K562 (cell line): Measurements from ENCODE around the gene HOXB6. TPM values are rescaled to one million over a fixed set of nuclear protein-coding genes. Genes with fewer than 3 reads are reported as not detected.

Experiments used
- E2F4 ChIP-seq: sonication (generic); formaldehyde crosslinking; IDR thresholded peaks from 2 replicates; pipeline ENCODE4 v1.8.0; 2022; ENCODE audit warnings: mild to moderate bottlenecking, low read depth, missing genetic modification reagents
- ESRRB ChIP-seq: fragments of 250-450 bp; sonication (Bioruptor Pico); IDR thresholded peaks from 2 replicates; pipeline ENCODE4 v1.5.0; 2020; ENCODE audit warnings: mild to moderate bottlenecking, moderate library complexity, borderline replicate concordance
- HNRNPUL1 ChIP-seq: fragments of 200-400 bp; formaldehyde crosslinking; IDR thresholded peaks from 2 replicates; pipeline ENCODE4 v1.6.1; 2017; ENCODE audit warnings: low read length
- HSF4 ChIP-seq: fragments of 250-450 bp; sonication (Bioruptor Pico); IDR thresholded peaks from 2 replicates; pipeline ENCODE4 v2.1.2; 2022; ENCODE audit warnings: mild to moderate bottlenecking, moderate library complexity, borderline replicate concordance
- MCM3 ChIP-seq: fragments of 450-650 bp; IDR thresholded peaks from 2 replicates; pipeline ENCODE4 v1.6.1; 2016
- MLLT1 ChIP-seq, 2 experiments: fragments of 450-650 bp; IDR thresholded peaks; 2 replicates each; pipeline ENCODE4 v1.6.1; 2016
- RBM39 ChIP-seq: fragments of 200-400 bp; formaldehyde crosslinking; optimal IDR thresholded peaks from 2 replicates; pipeline ENCODE3; 2018; ENCODE audit warnings: low read depth, low read length
- SMARCA5 ChIP-seq: fragments of 450-650 bp; IDR thresholded peaks from 2 replicates; pipeline ENCODE4 v1.6.1; 2016
- XRCC3 ChIP-seq: fragments of 450-650 bp; IDR thresholded peaks from 2 replicates; pipeline ENCODE4 v1.6.1; 2017; ENCODE audit warnings: mild to moderate bottlenecking, moderate library complexity
- ZFP91 ChIP-seq: sonication (generic); formaldehyde crosslinking; IDR thresholded peaks from 2 replicates; pipeline ENCODE4 v1.8.0; 2022; ENCODE audit warnings: mild to moderate bottlenecking, missing genetic modification reagents
- ZNF263 ChIP-seq: sonication (generic); formaldehyde crosslinking; IDR thresholded peaks from 2 replicates; pipeline ENCODE4 v1.8.0; 2022; ENCODE audit warnings: mild to moderate bottlenecking, missing genetic modification reagents, borderline replicate concordance
- ZNF407 ChIP-seq: fragments of 450-650 bp; IDR thresholded peaks from 2 replicates; pipeline ENCODE4 v1.6.1; 2016; ENCODE audit warnings: low read depth
- polyA plus RNA-seq, 8 experiments: library from polyadenylated mRNA; depleted of rRNA in 4 of 8; stranded (reverse) in 5 of 8; unstranded in 3 of 8; fragments of >200 nt; fragmentation: Nextera tagmentation in 2 of 8; fragmentation: Illumina TruSeq in 1 of 8; extraction: Ambion mirVana in 2 of 8; extraction: Trizol in 1 of 8; gene quantifications; 2 replicates each; pipeline versions ENCODE4 v1.2.1 to v1.2.3, GENCODE V29; 2011 to 2014; ENCODE audit warnings: inconsistent platforms in 1 of 8, missing spikeins in 1 of 8
- total RNA-seq, 7 experiments: library from RNA; depleted of rRNA in 6 of 7; stranded (reverse); fragments of >200 nt in 6 of 7; fragmentation: Illumina TruSeq in 2 of 7; extraction: Trizol in 2 of 7; gene quantifications; 2 replicates each; pipeline versions ENCODE4 v1.2.1 to v1.2.3, GENCODE V29; 2011 to 2021; ENCODE audit warnings: low replicate concordance in 1 of 7

The HOXB6 gene
- total and polyA plus RNA-seq, 9 of the 15 experiments (the other 6 are each of a cell fraction or from before 2014, with no cell fraction given): 1.2 to 14.8 (median 4.9) TPM

- TF ChIP-seq HNRNPUL1 (no peak), ZNF407 (peak; percentile 59), ESRRB (CRISPR knock-in tag) (no peak), E2F4 (no peak), SMARCA5 (no peak), RBM39 (no peak), MLLT1 (IDR thresholded peaks at IDR 0.05) (no peak), MCM3 (no peak), ZNF263 (CRISPR knock-in tag) (no peak), XRCC3 (no peak), HSF4 (no peak), ZFP91 (no peak)
These were observed 5.8 kb upstream of the HOXB6 start, which contains the start of gene HOXB7 (continued) for GRCh38 chr17:48610282-48611211.
